ENCODE data around the gene CDH23.

DNA sequence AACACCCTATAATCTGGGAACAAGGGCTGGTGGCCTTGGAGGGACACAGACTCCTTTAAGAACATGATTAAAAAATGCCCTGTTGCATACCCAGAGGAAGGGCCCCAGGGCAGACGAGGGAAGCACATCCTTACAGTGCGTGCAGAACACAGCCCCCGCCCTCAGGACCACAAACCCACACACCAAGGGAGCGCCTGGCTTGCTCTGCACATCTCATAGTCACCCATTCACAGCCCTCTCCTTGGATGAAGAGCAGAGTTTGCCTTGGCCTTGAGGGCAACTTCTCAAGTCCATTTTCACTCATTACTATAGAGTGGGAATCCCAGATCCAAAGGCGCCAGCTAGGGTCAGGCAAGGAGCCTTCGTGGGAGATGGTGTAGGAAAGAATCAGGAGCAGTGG, 382.9 kb downstream of the CDH23 start:
- TF ChIP-seq TAF1 (IDR thresholded peaks at IDR 0.05; ENCODE audit: borderline replicate concordance, insufficient read depth, low read length), result no peak
- no peak for TF ChIP-seq FOXP2 (optimal IDR thresholded peaks at IDR 0.05; ENCODE audit: borderline replicate concordance, extremely low read depth, extremely low read length, insufficient read depth)
- no peak for TF ChIP-seq POLR2AphosphoS5 (IDR thresholded peaks at IDR 0.05; ENCODE audit: low read depth, low read length)
- TF ChIP-seq, protein P1, sequence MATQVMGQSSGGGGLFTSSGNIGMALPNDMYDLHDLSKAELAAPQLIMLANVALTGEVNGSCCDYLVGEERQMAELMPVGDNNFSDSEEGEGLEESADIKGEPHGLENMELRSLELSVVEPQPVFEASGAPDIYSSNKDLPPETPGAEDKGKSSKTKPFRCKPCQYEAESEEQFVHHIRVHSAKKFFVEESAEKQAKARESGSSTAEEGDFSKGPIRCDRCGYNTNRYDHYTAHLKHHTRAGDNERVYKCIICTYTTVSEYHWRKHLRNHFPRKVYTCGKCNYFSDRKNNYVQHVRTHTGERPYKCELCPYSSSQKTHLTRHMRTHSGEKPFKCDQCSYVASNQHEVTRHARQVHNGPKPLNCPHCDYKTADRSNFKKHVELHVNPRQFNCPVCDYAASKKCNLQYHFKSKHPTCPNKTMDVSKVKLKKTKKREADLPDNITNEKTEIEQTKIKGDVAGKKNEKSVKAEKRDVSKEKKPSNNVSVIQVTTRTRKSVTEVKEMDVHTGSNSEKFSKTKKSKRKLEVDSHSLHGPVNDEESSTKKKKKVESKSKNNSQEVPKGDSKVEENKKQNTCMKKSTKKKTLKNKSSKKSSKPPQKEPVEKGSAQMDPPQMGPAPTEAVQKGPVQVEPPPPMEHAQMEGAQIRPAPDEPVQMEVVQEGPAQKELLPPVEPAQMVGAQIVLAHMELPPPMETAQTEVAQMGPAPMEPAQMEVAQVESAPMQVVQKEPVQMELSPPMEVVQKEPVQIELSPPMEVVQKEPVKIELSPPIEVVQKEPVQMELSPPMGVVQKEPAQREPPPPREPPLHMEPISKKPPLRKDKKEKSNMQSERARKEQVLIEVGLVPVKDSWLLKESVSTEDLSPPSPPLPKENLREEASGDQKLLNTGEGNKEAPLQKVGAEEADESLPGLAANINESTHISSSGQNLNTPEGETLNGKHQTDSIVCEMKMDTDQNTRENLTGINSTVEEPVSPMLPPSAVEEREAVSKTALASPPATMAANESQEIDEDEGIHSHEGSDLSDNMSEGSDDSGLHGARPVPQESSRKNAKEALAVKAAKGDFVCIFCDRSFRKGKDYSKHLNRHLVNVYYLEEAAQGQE (IDR thresholded peaks at IDR 0.05; ENCODE audit: insufficient read depth in 1 of 2, low read depth in 2 of 2, low read length in 2 of 2), result no peak
- TF ChIP-seq SIN3A (IDR thresholded peaks at IDR 0.05; ENCODE audit: borderline replicate concordance, insufficient read depth, low read length), result no peak
